ENCODE results near the gene VSIG10L2. TPM values are rescaled to one million over a fixed set of nuclear protein-coding genes. Genes with fewer than 3 reads are reported as not detected.
"Not testable (repeated sequence)": the region's sequence is repeated elsewhere in the genome, so short reads cannot be mapped to it uniquely, and the experiment has no call there.

The VSIG10L2 gene
- total RNA-seq, 1 experiment from 2014 or later: not detected

DNA sequence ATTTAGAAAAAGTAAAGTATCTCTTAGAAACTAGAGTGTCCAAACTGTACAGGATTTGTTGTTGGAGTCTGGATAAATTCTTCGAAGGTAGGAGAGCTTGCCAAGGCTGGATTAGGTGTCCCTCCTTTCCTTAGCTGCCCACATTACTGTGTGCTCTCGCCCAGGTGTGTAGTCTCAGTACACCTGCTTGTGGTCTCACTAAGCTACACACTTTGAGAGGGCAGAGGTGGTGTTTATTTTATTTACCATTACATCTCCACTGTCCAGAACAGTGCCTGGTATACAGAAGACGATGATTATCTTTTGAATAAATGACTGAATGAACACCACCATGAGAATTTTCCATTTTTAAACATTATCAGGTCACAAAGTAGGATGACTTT, 36.5 kb downstream of the VSIG10L2 start:
- no peak for DNase-seq (ENCODE audit: low spot score)
- in situ Hi-C loops (cut with HindIII; ENCODE audit: low sequenced_read_pairs): no loop called here

DNA sequence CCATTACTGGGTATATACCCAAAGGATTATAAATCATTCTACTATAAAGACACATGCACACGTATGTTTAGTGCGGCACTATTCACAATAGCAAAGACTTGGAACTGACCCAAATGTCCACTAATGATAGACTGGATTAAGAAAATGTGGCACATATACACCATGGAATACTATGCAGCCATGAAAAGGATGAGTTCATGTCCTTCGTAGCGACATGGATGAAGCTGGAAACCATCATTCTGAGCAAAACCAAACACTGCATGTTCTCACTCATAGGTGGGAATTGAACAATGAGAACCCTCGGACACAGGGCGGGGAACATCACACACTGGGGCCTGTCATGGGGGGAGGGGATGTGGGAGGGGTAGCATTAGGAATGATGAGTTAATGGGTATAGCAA, 40.1 kb downstream of the VSIG10L2 start:
- in situ Hi-C loops (cut with HindIII; ENCODE audit: low sequenced_read_pairs); DNase-seq (ENCODE audit: low spot score): not testable (repeated sequence)

DNA sequence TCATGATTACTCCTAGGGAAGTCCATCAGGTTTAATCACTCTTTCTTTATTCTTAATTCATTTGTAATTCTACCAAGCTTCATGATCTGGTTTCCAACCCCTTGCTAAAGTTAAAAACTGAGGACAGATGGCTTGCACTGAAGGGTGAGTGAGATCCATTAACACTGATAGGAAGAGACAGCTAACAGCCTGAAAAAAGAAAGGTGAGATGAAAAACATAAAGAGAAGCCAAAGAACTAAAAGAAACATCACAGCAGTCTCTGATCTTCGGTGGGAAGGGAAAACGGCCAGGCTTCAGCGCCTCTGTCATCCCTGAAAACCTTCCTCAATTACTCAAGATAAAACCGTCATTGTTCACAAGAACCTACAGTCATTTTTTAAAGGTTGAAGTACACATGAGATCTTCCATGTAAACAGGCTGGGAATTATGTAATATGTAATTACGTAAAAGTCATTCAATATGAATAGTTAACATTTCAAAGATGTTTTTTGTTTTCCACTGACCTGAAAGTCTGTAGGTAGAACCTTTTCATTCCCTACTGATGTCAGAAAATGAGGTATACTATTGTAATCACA, 41.3 kb downstream of the VSIG10L2 start:
- in situ Hi-C loops (cut with HindIII; ENCODE audit: low sequenced_read_pairs): no loop called here
- DNase-seq (ENCODE audit: low spot score): peak; percentile 89

DNA sequence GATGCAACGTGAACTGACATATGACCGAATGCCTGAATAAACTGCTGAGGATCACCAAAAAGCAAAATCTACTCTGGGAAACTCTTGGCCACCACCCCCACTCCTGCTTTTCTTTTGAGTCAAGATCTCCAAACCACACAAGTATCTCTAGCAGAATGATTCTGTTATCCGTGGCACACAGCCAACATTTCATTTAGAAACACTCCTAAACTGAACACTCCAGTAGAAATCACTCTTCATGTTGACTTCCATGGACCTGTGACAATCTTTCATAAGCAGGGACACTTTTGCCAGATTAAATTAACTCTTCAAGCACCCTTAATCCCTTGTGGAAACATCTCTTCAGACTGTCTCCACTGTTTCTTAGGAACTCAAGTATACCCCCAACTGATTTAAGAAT, 44.4 kb downstream of the VSIG10L2 start:
- in situ Hi-C loops (cut with HindIII; ENCODE audit: low sequenced_read_pairs): no loop called here
- DNase-seq (ENCODE audit: low spot score): peak; percentile 72

DNA sequence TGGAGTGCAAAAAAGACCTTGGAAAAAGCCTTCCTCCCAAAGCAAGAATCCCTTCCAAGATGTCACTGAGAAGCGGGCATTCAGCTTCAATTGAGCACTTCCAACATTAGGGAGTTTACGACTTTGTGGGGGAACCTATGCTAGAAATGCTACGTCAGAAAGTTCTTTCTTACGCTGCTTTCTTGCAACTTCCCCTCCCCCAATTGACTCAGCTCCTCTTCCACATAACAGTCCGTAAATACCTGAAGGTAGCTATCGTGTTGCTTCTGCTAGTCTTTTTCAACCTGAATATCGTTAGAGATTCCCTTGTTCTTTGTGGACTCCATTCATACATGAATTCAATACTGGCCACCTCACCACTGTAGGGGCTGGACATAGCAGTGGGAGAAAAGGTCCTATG, 47.0 kb downstream of the VSIG10L2 start:
- in situ Hi-C loops (cut with HindIII; ENCODE audit: low sequenced_read_pairs): no loop called here
- no peak for DNase-seq (ENCODE audit: low spot score)

DNA sequence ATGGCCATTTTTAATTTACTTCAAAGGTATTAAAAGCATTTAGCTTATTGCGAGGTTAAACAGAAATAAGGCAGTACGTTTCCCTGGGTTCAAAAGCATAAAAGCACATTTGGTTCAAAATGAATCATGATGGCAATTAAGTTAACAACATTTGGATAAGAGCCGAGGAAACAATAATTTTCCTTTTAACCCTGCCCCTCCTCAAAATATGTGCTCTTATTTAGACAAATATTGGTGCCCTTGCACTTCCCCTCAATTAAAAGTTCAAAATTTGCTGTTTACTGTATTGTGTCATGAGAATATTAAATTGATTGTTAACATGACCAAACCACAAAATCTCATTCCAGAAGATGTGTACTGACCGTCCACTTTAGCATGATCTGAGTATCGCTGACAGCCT, 48.7 kb downstream of the VSIG10L2 start:
- DNase-seq (ENCODE audit: low spot score): no peak
- in situ Hi-C loops (cut with HindIII; ENCODE audit: low sequenced_read_pairs): no loop called here

DNA sequence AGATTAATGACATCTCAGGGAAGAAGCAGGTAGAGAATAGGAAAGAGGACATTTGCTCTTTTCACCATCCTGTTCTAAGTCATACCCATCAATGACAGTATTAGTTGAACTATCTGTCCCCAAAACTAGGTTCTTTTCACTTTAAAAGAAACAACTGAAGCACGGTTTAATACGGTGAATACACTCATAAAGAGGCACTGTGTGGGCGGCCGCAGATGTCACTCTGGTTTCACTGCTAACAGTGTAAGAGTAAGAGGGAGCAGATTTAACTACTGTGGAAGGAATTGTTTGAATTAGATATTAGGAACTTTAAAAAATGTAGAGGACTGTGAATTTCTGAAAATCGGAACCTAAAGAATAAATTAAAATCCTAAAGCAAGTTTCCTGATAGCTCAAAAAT, 49.5 kb downstream of the VSIG10L2 start:
- DNase-seq (ENCODE audit: low spot score): peak; percentile 65
- in situ Hi-C loops (cut with HindIII; ENCODE audit: low sequenced_read_pairs): no loop called here

DNA sequence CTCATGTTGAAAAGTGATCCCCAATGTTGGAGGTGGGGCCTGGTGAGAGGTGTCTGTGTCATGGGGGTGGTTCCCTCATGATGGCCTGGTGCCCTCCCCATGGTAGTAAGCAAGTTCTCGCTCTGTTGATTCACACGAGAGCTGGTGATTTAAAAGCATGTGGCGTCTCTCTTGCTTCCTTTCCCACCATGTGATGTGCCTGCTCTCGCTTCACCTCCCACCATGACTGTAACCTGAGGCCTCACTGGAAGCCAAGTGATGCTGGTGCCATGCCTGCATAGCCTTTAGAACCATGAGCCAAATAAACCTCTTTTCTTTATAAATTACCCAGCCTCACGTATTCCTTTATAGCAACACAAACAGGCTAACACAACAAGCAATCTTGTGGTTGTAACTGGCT, 52.4 kb downstream of the VSIG10L2 start:
- no peak for DNase-seq (ENCODE audit: low spot score)
- in situ Hi-C loops (cut with HindIII; ENCODE audit: low sequenced_read_pairs): no loop called here

DNA sequence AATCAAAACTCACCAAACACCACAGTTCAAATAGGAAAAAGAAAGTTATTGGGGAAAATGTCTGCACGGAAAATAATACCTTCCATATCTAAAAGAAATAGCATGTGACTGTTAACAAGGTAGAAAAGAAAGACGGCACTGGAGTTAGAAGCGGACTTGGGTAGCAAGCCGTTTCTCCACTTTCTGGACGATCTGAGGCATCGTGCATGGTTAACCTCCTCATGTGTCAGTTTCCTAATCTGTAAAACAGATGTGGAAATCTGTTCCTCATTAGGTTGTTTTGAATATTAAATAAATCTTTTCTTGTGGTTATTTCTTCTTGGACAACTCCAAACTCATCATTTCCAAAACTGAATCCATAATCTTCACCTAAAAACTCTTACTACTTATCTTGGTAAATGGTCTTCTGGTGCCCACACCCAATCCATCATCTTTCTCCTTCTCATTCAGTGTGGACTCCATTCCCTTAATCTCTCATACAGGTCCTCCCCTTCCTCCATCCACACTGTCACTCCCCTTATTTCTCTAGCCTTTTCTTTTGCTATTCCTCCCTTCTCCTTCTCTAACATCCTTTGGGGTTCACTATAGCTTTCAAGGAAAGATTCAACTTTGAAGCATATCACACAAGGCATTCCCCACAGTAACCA, 53.5 kb downstream of the VSIG10L2 start:
- DNase-seq (ENCODE audit: low spot score): no peak
- in situ Hi-C loops (cut with HindIII; ENCODE audit: low sequenced_read_pairs): no loop called here

DNA sequence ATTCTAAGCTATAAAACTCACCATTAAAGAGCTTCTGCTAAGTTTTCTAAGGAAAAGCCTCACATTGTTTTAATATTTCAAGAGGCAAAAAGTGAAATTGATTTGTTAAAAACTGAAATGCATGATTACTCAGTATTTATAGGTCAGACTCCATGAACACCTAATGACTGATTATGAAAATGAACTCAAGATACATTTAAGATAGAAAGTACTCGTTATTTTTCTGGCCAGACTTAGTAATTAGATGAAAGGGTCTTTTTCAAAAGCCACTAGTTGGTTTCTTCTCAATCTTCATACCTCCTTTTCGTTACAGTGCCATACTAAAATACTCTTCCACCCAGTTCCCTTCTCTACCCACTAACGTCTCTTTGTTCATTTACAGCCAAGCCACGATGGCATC, 56.3 kb downstream of the VSIG10L2 start:
- in situ Hi-C loops (cut with HindIII; ENCODE audit: low sequenced_read_pairs): no loop called here
- DNase-seq (ENCODE audit: low spot score): no peak

Other genes with a start within 250 kb of the VSIG10L2 start
- gene PATE1, start 199.8 kb upstream of the VSIG10L2 start, total RNA-seq (2014; rRNA removed; shearing (Covaris generic)): not detected in 2 replicates
- gene PATE2, start 167.2 kb upstream of the VSIG10L2 start, total RNA-seq (2014; rRNA removed; shearing (Covaris generic)): not detected in 2 replicates
- gene PATE3, start 157.9 kb upstream of the VSIG10L2 start, total RNA-seq (2014; rRNA removed; shearing (Covaris generic)): not detected in 2 replicates
- gene PATE4, start 112.7 kb upstream of the VSIG10L2 start, total RNA-seq (2014; rRNA removed; shearing (Covaris generic)): not detected in 2 replicates
- gene HYLS1, start 58.4 kb upstream of the VSIG10L2 start, total RNA-seq (2014; rRNA removed; shearing (Covaris generic)): 1.4 and 4.3 TPM in 2 replicates
- 12.1 and 16.3 TPM in 2 replicates for gene PUS3, start 42.8 kb upstream of the VSIG10L2 start, total RNA-seq (2014; rRNA removed; shearing (Covaris generic))
- gene DDX25, start 41.5 kb upstream of the VSIG10L2 start, total RNA-seq (2014; rRNA removed; shearing (Covaris generic)): 0.18 TPM in 1 of 2 replicates, not detected in the other
- 1.3 and 12.7 TPM in 2 replicates for gene CDON, start 116.8 kb downstream of the VSIG10L2 start, total RNA-seq (2014; rRNA removed; shearing (Covaris generic))